GM12891 (cell line): Measurements from ENCODE around the gene SMARCAL1.
A peak's percentile ranks its signal among the peaks of the same experiment; 100 is the strongest.

Experiments
- DNase-seq: peaks from one replicate; pipeline ENCODE4 v3.0.0; 2011; ENCODE audit warnings: low spot score; ENCODE audit not compliant: insufficient read length
- FAIRE-seq: peaks from 2 replicates; lab custom pipeline; 2011; peaks lifted over from hg19 to GRCh38; lab: Jason Lieb, UNC
- PAX5 ChIP-seq: IDR thresholded peaks from 2 replicates; pipeline ENCODE4 v1.6.1; 2011; ENCODE audit warnings: low read length, moderate library complexity, mild to moderate bottlenecking; ENCODE audit not compliant: insufficient read depth, severe bottlenecking
- POLR2A ChIP-seq: IDR thresholded peaks from 2 replicates; pipeline ENCODE4 v1.6.1; 2011; ENCODE audit warnings: low read depth, low read length, control low read depth
- POLR2AphosphoS5 ChIP-seq: IDR thresholded peaks from 2 replicates; pipeline ENCODE4 v1.6.1; 2011; ENCODE audit warnings: low read depth, low read length, control low read depth
- POU2F2 ChIP-seq: IDR thresholded peaks from 2 replicates; pipeline ENCODE4 v1.6.1; 2011; ENCODE audit warnings: low read depth, mild to moderate bottlenecking, control low read depth, low read length, moderate library complexity
- SPI1 ChIP-seq: IDR thresholded peaks from 2 replicates; pipeline ENCODE4 v1.6.1; 2011; ENCODE audit warnings: low read depth, low read length, control low read depth
- TAF1 ChIP-seq: IDR thresholded peaks from 2 replicates; pipeline ENCODE4 v1.6.1; 2011; ENCODE audit warnings: low read depth, low read length, control low read depth

The SMARCAL1 gene

DNA sequence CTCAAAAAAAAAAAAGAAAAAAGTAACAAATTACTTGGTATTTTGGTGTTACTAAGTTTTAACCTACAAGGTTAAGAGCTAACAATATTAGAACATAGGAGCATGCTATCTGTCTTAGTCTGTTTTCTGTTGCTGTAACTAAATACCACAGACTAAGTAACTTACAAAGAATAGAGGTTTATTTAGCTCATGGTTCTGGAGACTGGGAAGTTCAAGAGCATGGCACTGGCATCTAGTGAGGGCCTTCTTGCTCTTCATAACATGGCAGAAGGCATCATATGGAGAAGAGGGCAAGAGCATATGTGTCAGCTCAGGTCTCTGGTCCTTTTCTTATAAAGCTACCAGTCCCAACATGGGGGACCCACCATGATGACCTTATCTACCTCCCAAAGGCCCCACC lies 36.5 kb downstream of the SMARCAL1 start:
- FAIRE-seq (no peak), DNase-seq (no peak)

DNA sequence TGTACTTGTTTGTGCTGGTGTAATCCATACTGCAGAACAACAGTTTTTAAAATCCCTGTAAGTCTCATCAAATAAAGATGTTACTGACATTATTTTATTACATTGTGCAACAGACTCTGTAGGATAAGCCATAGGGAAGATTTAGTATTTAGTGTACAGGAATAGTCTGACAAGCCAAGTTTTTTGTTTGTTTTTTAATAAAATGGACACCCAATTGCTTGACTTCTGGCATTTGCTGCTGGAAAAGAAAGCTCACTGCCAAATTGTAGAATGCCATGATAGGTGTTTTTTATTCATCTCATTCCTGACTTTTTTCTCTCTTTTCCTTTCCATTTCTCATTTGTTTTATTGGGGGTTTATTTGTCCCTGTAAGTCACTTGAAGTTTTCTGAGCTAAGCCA lies 38.1 kb downstream of the SMARCAL1 start:
- FAIRE-seq (no peak), DNase-seq (no peak)
- TF ChIP-seq TAF1: no peak
- no peak for TF ChIP-seq POU2F2
- TF ChIP-seq PAX5: no peak
- no peak for TF ChIP-seq SPI1
- TF ChIP-seq POLR2AphosphoS5: no peak
- TF ChIP-seq POLR2A: no peak

More for the DNA sequence above, 36.5 kb downstream of the SMARCAL1 start:
- no peak for TF ChIP-seq TAF1
- no peak for TF ChIP-seq POLR2A
- no peak for TF ChIP-seq POU2F2
- no peak for TF ChIP-seq PAX5
- TF ChIP-seq SPI1: no peak
- TF ChIP-seq POLR2AphosphoS5: no peak

DNA sequence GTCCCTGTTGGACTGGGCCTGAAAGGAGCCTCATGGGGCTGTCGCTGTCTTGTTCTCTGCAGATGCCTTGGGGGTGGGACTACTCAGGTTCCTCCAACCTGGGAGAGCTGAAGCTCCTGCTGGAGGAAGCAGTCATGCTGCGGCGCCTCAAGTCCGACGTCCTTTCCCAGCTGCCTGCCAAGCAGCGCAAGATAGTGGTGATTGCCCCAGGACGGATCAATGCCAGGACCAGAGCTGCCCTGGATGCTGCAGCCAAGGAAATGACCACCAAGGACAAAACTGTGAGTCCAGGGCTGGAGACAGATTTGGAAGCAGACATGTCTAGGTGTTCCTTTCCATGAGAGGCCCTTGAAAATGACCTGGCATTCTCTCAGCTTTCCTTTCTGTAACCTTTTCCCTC lies 38.5 kb downstream of the SMARCAL1 start:
- FAIRE-seq: no peak
- TF ChIP-seq SPI1 (no peak), POLR2A (no peak), POLR2AphosphoS5 (no peak), POU2F2 (no peak), PAX5 (no peak), TAF1 (no peak)
- no peak for DNase-seq

DNA sequence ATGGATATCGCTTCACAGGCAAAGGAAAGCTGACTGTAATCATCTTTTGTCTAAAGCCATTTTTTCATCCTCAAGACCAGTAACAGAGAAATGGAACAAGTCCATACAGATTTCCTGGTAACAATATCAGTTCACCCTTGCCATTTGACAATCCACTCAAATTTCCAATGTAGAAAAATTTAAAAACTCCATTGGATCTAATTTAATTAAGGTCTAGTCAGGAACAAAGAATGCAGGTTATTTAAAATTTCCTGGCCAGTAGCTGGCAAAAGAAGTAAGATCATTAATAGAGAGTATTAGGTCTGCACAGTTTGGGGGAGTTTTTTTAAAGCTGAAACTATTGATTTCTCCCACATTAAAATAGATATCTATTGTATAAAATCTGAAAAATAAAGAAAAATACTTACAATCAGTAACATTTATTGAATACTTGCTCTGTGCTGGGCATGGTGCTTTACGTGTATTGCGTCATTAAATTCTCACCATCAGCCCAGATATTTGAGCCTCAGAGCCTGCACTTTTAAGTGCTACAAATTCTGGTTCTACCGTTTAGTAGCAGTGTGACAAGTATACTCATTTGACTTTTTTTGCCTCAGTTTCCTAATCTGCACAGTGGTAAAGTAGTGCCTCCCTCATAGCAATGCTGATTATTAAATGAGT lies 41.8 kb downstream of the SMARCAL1 start:
- no peak for TF ChIP-seq TAF1
- no peak for TF ChIP-seq POLR2A
- no peak for TF ChIP-seq PAX5
- TF ChIP-seq SPI1: no peak
- no peak for TF ChIP-seq POU2F2
- no peak for TF ChIP-seq POLR2AphosphoS5
- no peak for FAIRE-seq
- DNase-seq: no peak

DNA sequence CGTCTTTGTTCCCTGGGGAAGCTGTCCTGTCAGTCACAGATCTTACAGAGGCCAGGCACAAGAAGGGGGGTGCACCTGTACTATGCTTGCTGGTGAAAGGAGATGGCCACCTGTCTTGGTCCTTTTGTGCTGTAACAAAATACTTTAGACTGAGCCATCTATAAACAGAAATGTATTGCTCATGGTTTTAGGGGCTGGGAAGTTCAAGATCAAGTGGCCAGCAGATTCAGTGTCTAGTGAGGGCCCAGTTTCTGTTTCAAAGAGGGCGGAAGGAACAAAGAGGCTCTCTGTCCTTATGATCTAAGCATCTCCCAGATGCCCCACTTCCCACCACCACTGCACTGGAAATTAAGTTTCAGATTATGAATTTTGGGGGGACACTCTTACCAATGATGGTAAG lies 50.9 kb downstream of the SMARCAL1 start:
- FAIRE-seq: no peak
- TF ChIP-seq SPI1: no peak
- TF ChIP-seq POU2F2: no peak
- TF ChIP-seq PAX5: no peak
- TF ChIP-seq POLR2A: no peak
- no peak for DNase-seq

DNA sequence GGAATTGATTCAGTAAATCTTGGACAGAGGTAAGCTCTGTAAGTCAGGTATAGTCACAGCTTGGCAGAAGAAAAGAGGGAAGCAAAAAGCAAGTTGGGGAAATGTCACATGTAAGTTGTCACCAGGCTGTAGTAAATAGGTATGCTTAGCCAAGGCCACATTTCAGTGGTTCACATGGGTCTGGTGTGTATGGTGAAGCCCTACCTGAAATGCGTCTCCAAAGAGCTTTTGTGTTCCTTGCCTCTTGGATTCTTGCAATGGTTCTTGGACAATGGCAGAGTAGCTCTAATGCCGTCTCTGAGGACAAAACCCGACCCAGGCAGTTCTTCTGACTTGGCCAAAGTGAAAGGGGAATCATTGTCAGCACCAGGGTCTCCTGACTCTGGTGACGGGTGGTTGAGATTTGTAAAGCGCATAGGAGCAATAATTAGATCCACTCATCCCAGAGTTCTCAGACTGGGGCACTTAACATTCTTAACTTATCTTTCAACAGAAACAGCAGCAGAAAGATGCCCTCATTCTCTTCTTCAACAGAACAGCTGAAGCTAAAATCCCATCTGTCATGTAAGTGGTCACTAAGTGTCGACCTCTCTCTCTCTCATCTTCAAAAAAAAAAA lies 51.9 kb downstream of the SMARCAL1 start:
- no peak for DNase-seq
- FAIRE-seq: no peak
- TF ChIP-seq POLR2A: no peak
- TF ChIP-seq PAX5: no peak
- TF ChIP-seq TAF1: no peak
- no peak for TF ChIP-seq POU2F2
- TF ChIP-seq POLR2AphosphoS5: no peak
- TF ChIP-seq SPI1: no peak

DNA sequence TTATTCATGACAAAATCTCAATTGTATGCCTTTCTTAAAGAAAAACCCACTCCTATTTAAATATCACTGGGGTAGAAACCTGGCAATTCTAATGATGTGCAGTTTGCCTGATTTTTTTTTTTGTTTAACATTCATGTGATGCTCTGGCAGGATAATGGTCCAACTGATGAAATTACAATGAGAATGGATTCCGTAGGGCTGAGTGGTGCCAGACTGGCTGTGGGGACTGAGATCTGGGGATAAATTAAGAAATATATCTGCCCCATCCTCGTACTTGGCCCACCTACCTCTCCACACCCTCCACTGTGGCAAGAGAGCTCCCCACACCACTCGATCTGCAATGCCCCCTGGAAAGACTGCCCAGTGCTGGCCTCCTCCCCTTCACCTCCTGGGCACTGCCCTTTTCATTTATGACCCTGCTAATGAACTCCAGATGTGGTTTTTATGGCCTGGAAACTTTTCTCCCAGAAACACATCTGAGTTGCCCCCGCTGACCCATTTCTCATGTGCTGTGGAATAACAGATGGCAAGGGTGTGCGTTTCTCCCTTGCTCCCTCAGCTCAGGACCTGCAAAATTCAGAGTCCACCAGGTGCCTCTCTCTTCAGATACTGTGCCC lies 53.4 kb downstream of the SMARCAL1 start:
- no peak for TF ChIP-seq PAX5
- TF ChIP-seq SPI1: no peak
- no peak for TF ChIP-seq POLR2A
- TF ChIP-seq POLR2AphosphoS5: no peak
- DNase-seq (no peak), FAIRE-seq (no peak)

DNA sequence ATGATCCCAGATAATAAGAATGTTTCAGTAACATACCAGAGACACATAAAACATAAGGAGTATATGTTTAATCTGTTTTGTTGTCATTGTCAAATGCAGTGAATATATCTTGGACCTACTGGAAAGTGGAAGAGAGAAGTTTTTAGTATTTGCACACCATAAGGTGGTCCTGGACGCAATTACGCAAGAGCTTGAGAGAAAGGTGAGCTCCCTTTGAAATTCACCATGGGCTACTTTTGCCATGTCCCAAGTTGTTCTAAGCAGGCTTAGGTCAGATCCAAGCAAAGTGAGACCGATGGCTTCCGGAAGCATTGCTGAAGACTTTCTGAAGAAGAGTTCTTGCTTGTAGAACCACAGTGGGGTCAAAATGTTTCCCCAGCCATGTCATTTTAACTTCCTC lies 55.6 kb downstream of the SMARCAL1 start:
- TF ChIP-seq POLR2AphosphoS5: no peak
- no peak for TF ChIP-seq POU2F2
- no peak for TF ChIP-seq POLR2A
- no peak for TF ChIP-seq TAF1
- TF ChIP-seq SPI1: no peak
- no peak for TF ChIP-seq PAX5
- DNase-seq: no peak
- peak; percentile 16 for FAIRE-seq

DNA sequence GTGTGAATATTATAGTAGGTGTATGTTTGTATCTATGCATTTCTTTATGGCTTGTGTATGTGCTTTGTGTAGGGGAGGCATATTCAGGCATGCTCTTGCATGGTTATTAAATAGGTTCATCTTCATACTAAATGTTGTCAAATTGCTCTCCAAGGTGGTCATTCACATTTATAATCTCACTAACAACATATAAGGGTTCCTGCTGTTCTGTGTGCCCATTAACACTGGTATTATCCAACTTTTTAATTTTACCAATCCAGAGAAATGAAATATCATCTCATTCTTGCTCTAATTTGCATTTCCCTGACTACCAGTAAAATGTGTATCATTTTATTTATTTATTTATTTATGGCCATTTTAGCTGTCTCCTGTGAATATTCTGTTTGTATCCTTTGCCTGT lies 57.4 kb downstream of the SMARCAL1 start:
- no peak for TF ChIP-seq TAF1
- TF ChIP-seq POLR2AphosphoS5: no peak
- TF ChIP-seq POU2F2: no peak
- TF ChIP-seq POLR2A: no peak
- no peak for TF ChIP-seq SPI1
- no peak for TF ChIP-seq PAX5
- FAIRE-seq (no peak), DNase-seq (no peak)
